GM19324 (cell line): ENCODE measurements around the gene FAM47E.

Experiments used
- ATAC-seq: cut with Tn5 transposase; IDR thresholded peaks from one replicate; pipeline ENCODE4 v1.9.1; 2021; ENCODE audit warnings: mild to moderate bottlenecking, moderate library complexity; ENCODE audit not compliant: unreplicated experiment, low FRiP score

The FAM47E gene

GRCh38 chr4:76296286-76296820 lies 44.8 kb downstream of the FAM47E start:
- no peak for ATAC-seq

GRCh38 chr4:76298227-76298626 lies 46.7 kb downstream of the FAM47E start:
- no peak for ATAC-seq

GRCh38 chr4:76300012-76300411 lies 48.5 kb downstream of the FAM47E start:
- no peak for ATAC-seq

GRCh38 chr4:76301068-76301774 lies 49.7 kb downstream of the FAM47E start:
- peak; percentile 100 for ATAC-seq

GRCh38 chr4:76301775-76302162 lies 50.2 kb downstream of the FAM47E start:
- ATAC-seq = no peak

GRCh38 chr4:76302826-76303438 lies 51.4 kb downstream of the FAM47E start:
- ATAC-seq = no peak

GRCh38 chr4:76305033-76305687 lies 53.6 kb downstream of the FAM47E start:
- ATAC-seq = no peak

GRCh38 chr4:76305971-76306881 lies 54.7 kb downstream of the FAM47E start, which contains the start of gene STBD1:
Gene STBD1, plus strand, starts transcription at chr4:76306733. Its CDS starts 37 bp downstream, at chr4:76306770.
- no peak for ATAC-seq

GRCh38 chr4:76306882-76307659 lies 55.5 kb downstream of the FAM47E start:
- no peak for ATAC-seq

- no peak for ATAC-seq
Observed at GRCh38 chr4:76307660-76308014, 56.1 kb downstream of the FAM47E start.

- ATAC-seq = no peak
Observed at GRCh38 chr4:76308548-76308947, 57.0 kb downstream of the FAM47E start.

GRCh38 chr4:76309939-76310550 lies 58.5 kb downstream of the FAM47E start:
- ATAC-seq = no peak

- no peak for ATAC-seq
Observed at GRCh38 chr4:76310683-76311082, 59.2 kb downstream of the FAM47E start.

- no peak for ATAC-seq
Observed at GRCh38 chr4:76311896-76312331, 60.4 kb downstream of the FAM47E start.

GRCh38 chr4:76312457-76312856 lies 60.9 kb downstream of the FAM47E start:
- ATAC-seq = no peak

GRCh38 chr4:76313547-76313946 lies 62.0 kb downstream of the FAM47E start:
- ATAC-seq = no peak

GRCh38 chr4:76315267-76315918 lies 63.9 kb downstream of the FAM47E start:
- no peak for ATAC-seq

GRCh38 chr4:76316131-76316530 lies 64.6 kb downstream of the FAM47E start:
- no peak for ATAC-seq

GRCh38 chr4:76322236-76322635 lies 70.7 kb downstream of the FAM47E start:
- no peak for ATAC-seq
